Neural cell (in vitro differentiated cells): Measurements from ENCODE around the gene C1orf167. TPM values are rescaled to one million over a fixed set of nuclear protein-coding genes. Genes with fewer than 3 reads are reported as not detected.

Experiments used
- H2AFZ ChIP-seq: fragments of 200-600, 300-800 bp; sonication (generic), shearing (Covaris generic); 2 replicates; pipeline ENCODE4 v1.6.0; 2014; ENCODE audit warnings: low read depth, mild to moderate bottlenecking, antibody characterized with exemption, low read length, moderate library complexity
- H3F3A ChIP-seq: fragments of 200-600 bp; shearing (Covaris generic); 2 replicates; pipeline ENCODE4 v1.6.1; 2016; ENCODE audit warnings: mild to moderate bottlenecking, moderate library complexity, mixed read lengths, antibody characterized with exemption, low read length; ENCODE audit not compliant: insufficient read depth, poor library complexity, severe bottlenecking
- H3K27ac ChIP-seq: fragments of 200-600, 300-800 bp; sonication (generic), shearing (Covaris generic); 2 replicates; pipeline ENCODE4 v1.5.1; 2014; ENCODE audit warnings: mild to moderate bottlenecking, low read length, moderate library complexity
- H3K27me3 ChIP-seq: fragments of 300-800, 200-600 bp; sonication (generic), shearing (Covaris generic); 2 replicates; pipeline ENCODE4 v1.6.0; 2014; ENCODE audit warnings: mild to moderate bottlenecking, low read depth, low read length, moderate library complexity; ENCODE audit not compliant: insufficient read depth
- H3K36me3 ChIP-seq: fragments of 300-800, 200-600 bp; sonication (generic), shearing (Covaris generic); 2 replicates; pipeline ENCODE4 v1.5.1; 2014; ENCODE audit warnings: mild to moderate bottlenecking, antibody characterized with exemption, low read length, moderate library complexity; ENCODE audit not compliant: insufficient read depth
- H3K4me2 ChIP-seq: fragments of 300-800, 200-600 bp; sonication (generic), shearing (Covaris generic); 2 replicates; pipeline ENCODE4 v1.6.0; 2014; ENCODE audit warnings: mild to moderate bottlenecking, low read length
- H3K4me3 ChIP-seq: fragments of 300-800, 200-600 bp; sonication (generic), shearing (Covaris generic); 2 replicates; pipeline ENCODE4 v1.5.1; 2014; ENCODE audit warnings: mild to moderate bottlenecking, low read length, moderate library complexity
- H3K79me2 ChIP-seq: fragments of 200-600 bp; shearing (Covaris generic); replicated peaks from 2 replicates; pipeline ENCODE4 v1.6.0; 2014; ENCODE audit warnings: mild to moderate bottlenecking, low read length, moderate library complexity; ENCODE audit not compliant: insufficient read depth
- H3K9ac ChIP-seq: fragments of 300-800, 200-600 bp; sonication (generic), shearing (Covaris generic); 2 replicates; pipeline ENCODE4 v1.6.1; 2016; ENCODE audit warnings: mild to moderate bottlenecking, low read length, mixed read lengths
- H3K9me2 ChIP-seq: fragments of 200-600 bp; shearing (Covaris generic); 2 replicates; pipeline ENCODE4 v1.6.1; 2016; ENCODE audit warnings: mild to moderate bottlenecking, low read length, mixed read lengths; ENCODE audit not compliant: insufficient read depth
- H3K9me3 ChIP-seq: fragments of 200-600, 300-800 bp; sonication (generic), shearing (Covaris generic); 2 replicates; pipeline ENCODE4 v1.6.1; 2016; ENCODE audit warnings: mild to moderate bottlenecking, mixed run types, low read length, moderate library complexity, mixed read lengths
- H4K20me1 ChIP-seq: fragments of 200-600 bp; shearing (Covaris generic); 2 replicates; pipeline ENCODE4 v1.6.1; 2016; ENCODE audit warnings: mild to moderate bottlenecking, mixed run types; ENCODE audit not compliant: insufficient read depth
- EP300 ChIP-seq: fragments of 450-650 bp; conservative IDR thresholded peaks from 2 replicates; pipeline ENCODE4 v1.6.1; 2014; ENCODE audit warnings: antibody characterized with exemption, mild to moderate bottlenecking, moderate library complexity; ENCODE audit not compliant: poor library complexity, severe bottlenecking
- EZH2 ChIP-seq: fragments of 200-600, 300-800 bp; shearing (Covaris generic), sonication (generic); IDR thresholded peaks from 2 replicates; pipeline ENCODE4 v1.6.1; 2014; ENCODE audit warnings: antibody characterized with exemption, low read length, borderline replicate concordance, mild to moderate bottlenecking; ENCODE audit not compliant: insufficient read depth, poor library complexity, severe bottlenecking
- MXI1 ChIP-seq: fragments of 450-650 bp; conservative IDR thresholded peaks from 2 replicates; pipeline ENCODE4 v1.6.1; 2014; ENCODE audit warnings: antibody characterized with exemption, mild to moderate bottlenecking; ENCODE audit not compliant: poor library complexity, severe bottlenecking
- POLR2AphosphoS5 ChIP-seq: IDR thresholded peaks from 2 replicates; pipeline ENCODE4 v1.6.1; 2012
- RAD21 ChIP-seq: fragments of 450-650 bp; conservative IDR thresholded peaks from 2 replicates; pipeline ENCODE4 v1.6.1; 2014; ENCODE audit warnings: antibody characterized with exemption, mild to moderate bottlenecking, moderate library complexity
- SMC3 ChIP-seq: fragments of 450-650 bp; conservative IDR thresholded peaks from 2 replicates; pipeline ENCODE4 v1.6.1; 2014; ENCODE audit warnings: antibody characterized with exemption, mild to moderate bottlenecking, moderate library complexity; ENCODE audit not compliant: poor library complexity
- TAF1 ChIP-seq: IDR thresholded peaks from 2 replicates; pipeline ENCODE4 v1.6.1; 2012; ENCODE audit warnings: low read depth
- polyA plus RNA-seq: library from polyadenylated mRNA; depleted of rRNA; stranded (reverse); fragments of >200 nt; gene quantifications from 2 replicates; pipeline ENCODE4 v1.2.3, GENCODE V29; 2014
- TF ChIP-seq, protein P1 (sequence below): fragments of 450-650 bp; IDR thresholded peaks from 2 replicates; pipeline ENCODE4 v1.5.1; 2014; ENCODE audit warnings: antibody characterized with exemption, mild to moderate bottlenecking, moderate library complexity; ENCODE audit not compliant: poor library complexity, severe bottlenecking
- TF ChIP-seq, protein P2 (sequence below): IDR thresholded peaks from 2 replicates; pipeline ENCODE4 v1.6.1; 2012; ENCODE audit warnings: borderline replicate concordance

Gene C1orf167
- polyA plus RNA-seq, 1 donor from 2014 or later = not detected

DNA sequence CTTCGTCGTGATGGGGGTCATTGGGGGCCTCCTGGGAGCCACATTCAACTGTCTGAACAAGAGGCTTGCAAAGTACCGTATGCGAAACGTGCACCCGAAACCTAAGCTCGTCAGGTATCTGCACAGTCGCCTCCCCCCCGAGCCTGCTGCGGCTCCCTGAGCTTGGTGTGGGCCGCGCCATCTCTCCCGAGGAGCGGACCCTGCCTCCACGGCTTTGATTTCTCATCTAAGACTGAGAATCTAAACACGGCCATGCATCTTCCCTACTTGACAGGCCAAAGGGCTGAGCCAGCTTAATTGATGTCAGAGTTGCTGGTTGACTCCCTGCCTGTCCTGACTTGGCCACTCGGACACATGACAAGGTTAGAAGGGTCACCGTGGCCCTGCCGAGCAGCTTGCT is 66.5 kb downstream of the C1orf167 start:
- Histone ChIP-seq H3K4me2 (no peak overlapping the region), H3K9me2 (no peaks in the 10 kb centered on the region), H3F3A (no peaks in the 10 kb centered on the region), H4K20me1 (no peaks in the 10 kb centered on the region), H3K79me2 (no peaks in the 10 kb centered on the region), H3K36me3 (no peaks in the 10 kb centered on the region), H3K9me3 (no peaks in the 10 kb centered on the region), H3K9ac (no peak overlapping the region), H3K27me3 (no peaks in the 10 kb centered on the region), H2AFZ (no peak overlapping the region), H3K4me3 (no peak overlapping the region), H3K27ac (no peak overlapping the region)
- TF ChIP-seq POLR2AphosphoS5 (no peak), RAD21 (no peak), EZH2 (no peak), TAF1 (no peak), SMC3 (no peak), EP300 (no peak), MXI1 (no peak)
- TF ChIP-seq, protein P1, sequence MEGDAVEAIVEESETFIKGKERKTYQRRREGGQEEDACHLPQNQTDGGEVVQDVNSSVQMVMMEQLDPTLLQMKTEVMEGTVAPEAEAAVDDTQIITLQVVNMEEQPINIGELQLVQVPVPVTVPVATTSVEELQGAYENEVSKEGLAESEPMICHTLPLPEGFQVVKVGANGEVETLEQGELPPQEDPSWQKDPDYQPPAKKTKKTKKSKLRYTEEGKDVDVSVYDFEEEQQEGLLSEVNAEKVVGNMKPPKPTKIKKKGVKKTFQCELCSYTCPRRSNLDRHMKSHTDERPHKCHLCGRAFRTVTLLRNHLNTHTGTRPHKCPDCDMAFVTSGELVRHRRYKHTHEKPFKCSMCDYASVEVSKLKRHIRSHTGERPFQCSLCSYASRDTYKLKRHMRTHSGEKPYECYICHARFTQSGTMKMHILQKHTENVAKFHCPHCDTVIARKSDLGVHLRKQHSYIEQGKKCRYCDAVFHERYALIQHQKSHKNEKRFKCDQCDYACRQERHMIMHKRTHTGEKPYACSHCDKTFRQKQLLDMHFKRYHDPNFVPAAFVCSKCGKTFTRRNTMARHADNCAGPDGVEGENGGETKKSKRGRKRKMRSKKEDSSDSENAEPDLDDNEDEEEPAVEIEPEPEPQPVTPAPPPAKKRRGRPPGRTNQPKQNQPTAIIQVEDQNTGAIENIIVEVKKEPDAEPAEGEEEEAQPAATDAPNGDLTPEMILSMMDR = no peak
- TF ChIP-seq, protein P2, sequence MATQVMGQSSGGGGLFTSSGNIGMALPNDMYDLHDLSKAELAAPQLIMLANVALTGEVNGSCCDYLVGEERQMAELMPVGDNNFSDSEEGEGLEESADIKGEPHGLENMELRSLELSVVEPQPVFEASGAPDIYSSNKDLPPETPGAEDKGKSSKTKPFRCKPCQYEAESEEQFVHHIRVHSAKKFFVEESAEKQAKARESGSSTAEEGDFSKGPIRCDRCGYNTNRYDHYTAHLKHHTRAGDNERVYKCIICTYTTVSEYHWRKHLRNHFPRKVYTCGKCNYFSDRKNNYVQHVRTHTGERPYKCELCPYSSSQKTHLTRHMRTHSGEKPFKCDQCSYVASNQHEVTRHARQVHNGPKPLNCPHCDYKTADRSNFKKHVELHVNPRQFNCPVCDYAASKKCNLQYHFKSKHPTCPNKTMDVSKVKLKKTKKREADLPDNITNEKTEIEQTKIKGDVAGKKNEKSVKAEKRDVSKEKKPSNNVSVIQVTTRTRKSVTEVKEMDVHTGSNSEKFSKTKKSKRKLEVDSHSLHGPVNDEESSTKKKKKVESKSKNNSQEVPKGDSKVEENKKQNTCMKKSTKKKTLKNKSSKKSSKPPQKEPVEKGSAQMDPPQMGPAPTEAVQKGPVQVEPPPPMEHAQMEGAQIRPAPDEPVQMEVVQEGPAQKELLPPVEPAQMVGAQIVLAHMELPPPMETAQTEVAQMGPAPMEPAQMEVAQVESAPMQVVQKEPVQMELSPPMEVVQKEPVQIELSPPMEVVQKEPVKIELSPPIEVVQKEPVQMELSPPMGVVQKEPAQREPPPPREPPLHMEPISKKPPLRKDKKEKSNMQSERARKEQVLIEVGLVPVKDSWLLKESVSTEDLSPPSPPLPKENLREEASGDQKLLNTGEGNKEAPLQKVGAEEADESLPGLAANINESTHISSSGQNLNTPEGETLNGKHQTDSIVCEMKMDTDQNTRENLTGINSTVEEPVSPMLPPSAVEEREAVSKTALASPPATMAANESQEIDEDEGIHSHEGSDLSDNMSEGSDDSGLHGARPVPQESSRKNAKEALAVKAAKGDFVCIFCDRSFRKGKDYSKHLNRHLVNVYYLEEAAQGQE = no peak

DNA sequence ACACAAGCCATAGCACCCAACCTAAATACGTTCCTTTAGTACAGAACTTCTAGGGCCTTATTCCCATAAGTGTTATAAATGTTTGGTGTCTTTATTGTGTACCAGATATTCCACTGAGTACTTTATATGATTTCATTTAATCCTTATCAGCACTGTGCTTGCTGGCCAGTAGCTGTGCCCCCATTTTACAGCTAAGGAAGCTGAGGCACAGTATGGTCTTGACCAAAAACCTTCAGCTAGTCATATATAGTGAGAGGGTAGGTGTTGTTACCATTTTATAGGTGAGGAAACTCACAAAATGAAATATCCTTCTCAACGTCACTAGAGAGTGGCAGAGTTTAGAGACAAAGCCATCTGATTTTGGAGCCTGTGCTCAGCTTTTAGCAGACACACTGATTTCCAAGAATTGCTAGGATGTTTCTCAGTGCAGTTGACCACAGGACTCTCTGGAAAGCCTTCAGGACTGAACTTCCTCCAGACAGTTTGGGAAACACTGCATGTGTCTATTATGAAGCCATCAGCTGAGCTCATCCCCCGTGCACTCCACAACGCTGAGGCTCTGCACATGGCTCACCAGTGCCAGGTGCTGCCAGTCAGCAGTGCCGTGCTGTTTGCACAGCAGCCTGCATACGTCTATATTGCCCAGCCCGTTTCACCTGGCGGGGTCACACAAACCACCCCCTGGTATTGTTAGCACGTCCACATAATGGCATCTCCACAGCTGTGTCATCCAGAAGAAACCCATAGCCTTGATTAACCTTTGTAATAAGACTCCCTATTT is 70.1 kb downstream of the C1orf167 start:
- TF ChIP-seq MXI1 (no peak), TAF1 (no peak), SMC3 (no peak), EP300 (no peak), EZH2 (no peak)
- TF ChIP-seq, protein P1 = no peak
- Histone ChIP-seq H3K9me2 (no peaks in the 10 kb centered on the region), H3K36me3 (no peaks in the 10 kb centered on the region), H3K27ac (no peak overlapping the region), H3K4me3 (no peak overlapping the region), H4K20me1 (no peaks in the 10 kb centered on the region), H3K4me2 (no peak overlapping the region), H3K27me3 (no peaks in the 10 kb centered on the region), H2AFZ (no peak overlapping the region), H3F3A (no peaks in the 10 kb centered on the region), H3K9ac (no peak overlapping the region), H3K9me3 (no peaks in the 10 kb centered on the region), H3K79me2 (no peaks in the 10 kb centered on the region)
